LNCAP (cell line): ENCODE measurements around the gene CLEC20A.

Source experiments
- TF ChIP-seq, protein P1 (sequence below): fragments of 450-650 bp; IDR thresholded peaks from 2 replicates; pipeline ENCODE4 v1.5.1; 2017; ENCODE audit warnings: mild to moderate bottlenecking

CLEC20A gene

DNA sequence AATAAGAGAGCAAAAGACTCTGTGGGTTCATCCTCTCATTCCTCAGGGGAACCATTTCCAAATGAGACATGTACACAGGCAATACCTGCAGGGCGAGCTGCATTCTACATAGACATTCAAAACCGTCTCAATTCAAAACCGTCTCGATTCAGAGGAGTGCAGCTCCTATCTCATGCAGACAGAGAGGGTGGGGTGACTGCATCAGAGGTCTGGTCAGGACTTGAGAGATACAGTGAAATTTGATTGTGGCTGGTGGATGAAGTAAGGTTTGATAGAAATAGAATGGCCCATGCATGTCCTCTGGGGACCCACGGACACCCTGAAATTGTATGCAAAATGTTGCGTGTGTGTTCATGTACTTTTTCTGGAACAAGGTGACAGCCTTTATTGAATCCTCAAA, 43.4 kb upstream of the CLEC20A start:
- TF ChIP-seq, protein P1, sequence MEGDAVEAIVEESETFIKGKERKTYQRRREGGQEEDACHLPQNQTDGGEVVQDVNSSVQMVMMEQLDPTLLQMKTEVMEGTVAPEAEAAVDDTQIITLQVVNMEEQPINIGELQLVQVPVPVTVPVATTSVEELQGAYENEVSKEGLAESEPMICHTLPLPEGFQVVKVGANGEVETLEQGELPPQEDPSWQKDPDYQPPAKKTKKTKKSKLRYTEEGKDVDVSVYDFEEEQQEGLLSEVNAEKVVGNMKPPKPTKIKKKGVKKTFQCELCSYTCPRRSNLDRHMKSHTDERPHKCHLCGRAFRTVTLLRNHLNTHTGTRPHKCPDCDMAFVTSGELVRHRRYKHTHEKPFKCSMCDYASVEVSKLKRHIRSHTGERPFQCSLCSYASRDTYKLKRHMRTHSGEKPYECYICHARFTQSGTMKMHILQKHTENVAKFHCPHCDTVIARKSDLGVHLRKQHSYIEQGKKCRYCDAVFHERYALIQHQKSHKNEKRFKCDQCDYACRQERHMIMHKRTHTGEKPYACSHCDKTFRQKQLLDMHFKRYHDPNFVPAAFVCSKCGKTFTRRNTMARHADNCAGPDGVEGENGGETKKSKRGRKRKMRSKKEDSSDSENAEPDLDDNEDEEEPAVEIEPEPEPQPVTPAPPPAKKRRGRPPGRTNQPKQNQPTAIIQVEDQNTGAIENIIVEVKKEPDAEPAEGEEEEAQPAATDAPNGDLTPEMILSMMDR = no peak

GRCh38 chr1:178539291-178539690, 42.5 kb upstream of the CLEC20A start:
- TF ChIP-seq, protein P1 = no peak

DNA sequence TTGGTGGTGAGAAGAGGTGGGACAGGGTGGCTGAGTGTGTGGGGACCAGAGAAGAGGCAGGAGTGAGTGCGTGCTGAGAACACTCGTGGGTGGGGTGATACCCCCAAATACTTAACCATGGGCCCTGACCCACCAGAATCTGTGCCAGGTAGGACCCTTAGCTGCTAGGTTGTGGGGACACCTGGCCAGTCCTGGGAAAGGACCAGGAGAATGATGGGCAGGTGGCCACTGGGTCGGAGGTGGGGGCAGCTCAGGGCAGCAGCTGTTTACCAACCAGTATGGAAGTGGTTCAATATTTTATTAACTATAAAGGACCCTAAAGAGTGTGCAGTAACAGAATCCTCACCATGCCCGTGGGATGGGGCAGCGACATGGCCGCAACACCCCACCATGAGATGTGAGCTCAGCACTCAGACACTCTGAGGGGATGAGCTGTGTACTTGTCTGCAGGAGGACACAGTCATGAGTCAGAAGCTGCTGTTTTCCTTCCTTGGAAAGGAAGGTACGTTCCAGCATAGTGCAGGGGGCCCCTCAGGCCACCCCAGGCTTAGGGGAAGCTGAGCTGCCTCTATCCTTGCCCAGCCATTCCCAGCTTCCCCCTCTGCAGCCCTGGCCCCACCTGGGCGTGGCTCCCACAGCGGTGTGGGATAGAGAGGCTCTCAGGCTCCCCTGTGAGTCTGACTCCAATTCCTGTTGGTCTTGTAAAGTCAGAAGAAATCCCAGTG, 41.6 kb upstream of the CLEC20A start:
- TF ChIP-seq, protein P1 = no peak

DNA sequence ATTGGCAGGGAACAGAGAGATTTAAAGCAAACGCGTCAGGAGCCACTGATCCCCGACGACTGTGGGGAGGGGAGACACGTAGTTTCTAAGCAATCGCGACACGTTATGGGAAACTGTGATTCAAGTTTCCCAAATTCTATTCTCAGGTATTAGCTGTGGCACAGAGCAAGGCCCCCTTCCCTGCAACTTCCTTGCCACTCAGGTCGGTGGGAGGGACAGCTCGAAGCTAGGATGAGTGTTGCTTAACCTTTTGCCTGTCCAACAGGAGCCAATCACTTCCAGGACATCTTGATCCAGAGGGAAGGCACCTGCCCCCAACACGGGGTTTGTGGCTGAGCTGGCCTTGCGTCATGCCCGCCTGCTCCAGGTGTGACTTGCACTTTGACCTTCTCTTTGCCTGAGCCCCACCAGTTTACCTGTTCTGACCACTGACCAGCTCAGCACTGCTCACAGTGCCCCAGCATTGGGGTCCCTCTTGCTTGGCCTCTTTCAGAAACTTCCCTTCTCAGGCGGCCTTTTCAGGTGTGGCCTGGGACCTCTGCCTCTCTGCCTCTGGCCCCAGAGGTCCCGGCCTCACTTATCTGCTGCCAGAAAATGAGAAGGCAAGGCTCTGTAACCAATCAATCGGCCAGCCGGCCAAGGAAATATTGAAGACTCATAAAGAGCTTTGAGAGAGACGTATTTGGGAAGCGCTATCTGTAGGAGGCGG, 40.8 kb upstream of the CLEC20A start:
- TF ChIP-seq, protein P1 = no peak

- TF ChIP-seq, protein P1 = no peak
Observed at GRCh38 chr1:178536844-178537371, 40.1 kb upstream of the CLEC20A start.

GRCh38 chr1:178536329-178536728, 39.6 kb upstream of the CLEC20A start:
- TF ChIP-seq, protein P1 = no peak

DNA sequence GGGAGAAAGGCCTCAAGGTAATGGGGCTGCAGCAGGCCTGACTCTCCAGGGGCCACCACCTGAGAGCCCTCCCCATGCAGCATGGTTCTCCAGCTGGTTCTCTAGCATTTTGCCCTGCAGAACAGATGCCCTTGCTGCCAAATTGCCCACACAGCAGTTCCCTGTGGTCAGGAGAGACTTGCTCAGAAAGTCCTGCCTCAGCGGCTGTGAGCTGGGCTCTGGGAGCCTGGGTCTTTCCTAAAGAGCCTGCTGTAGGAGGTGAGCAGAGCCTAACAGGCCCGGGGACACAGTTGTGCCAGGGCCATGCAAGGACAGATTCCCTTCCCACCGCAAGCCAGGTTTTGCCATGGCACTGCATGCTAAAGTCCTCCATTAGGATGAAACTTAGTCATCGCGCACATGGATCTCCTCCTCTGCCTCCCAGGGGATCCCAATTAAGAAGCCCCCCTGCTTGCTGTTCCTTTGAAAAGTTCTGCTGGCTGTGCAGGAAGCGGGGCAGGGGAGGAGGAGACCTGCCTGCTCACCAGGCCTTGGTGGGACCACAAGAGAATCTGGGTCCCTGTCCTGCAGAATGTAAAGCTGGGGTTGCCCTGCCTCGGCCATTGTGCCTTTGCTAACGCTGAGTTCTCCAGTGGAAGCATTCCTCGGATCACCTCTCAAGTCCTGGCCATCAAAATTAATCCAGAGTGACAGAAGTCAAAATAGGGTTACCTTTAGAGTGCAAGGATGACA, 37.5 kb upstream of the CLEC20A start:
- TF ChIP-seq, protein P1 = no peak
